SK-N-DZ (cell line): Measurements from ENCODE around the gene TTC1.
A peak's percentile ranks its signal among the peaks of the same experiment; 100 is the strongest.
"Not testable (repeated sequence)": the region's sequence is repeated elsewhere in the genome, so short reads cannot be mapped to it uniquely, and the experiment has no call there.

Source experiments
- DNase-seq: peaks from one replicate; pipeline ENCODE4 v3.0.0-alpha.2; 2015; ENCODE audit warnings: low spot score

Gene TTC1

GRCh38 chr5:159995907-159996306 is 13.0 kb upstream of the TTC1 start:
- no peak for DNase-seq

- DNase-seq: no peak
Measured at GRCh38 chr5:160001457-160001856, 7.5 kb upstream of the TTC1 start.

GRCh38 chr5:160007514-160007913 is 1.4 kb upstream of the TTC1 start:
- DNase-seq: no peak

GRCh38 chr5:160008529-160008876 is 436 bp upstream of the TTC1 start:
- not testable (repeated sequence) for DNase-seq

GRCh38 chr5:160009591-160009989 is 651 bp downstream of the TTC1 start:
- DNase-seq: no peak

GRCh38 chr5:160011471-160011870 is 2.5 kb downstream of the TTC1 start:
- DNase-seq: no peak

GRCh38 chr5:160014197-160014596 is 5.3 kb downstream of the TTC1 start:
- not testable (repeated sequence) for DNase-seq

- no peak for DNase-seq
Measured at GRCh38 chr5:160018945-160019625, 10.1 kb downstream of the TTC1 start.

GRCh38 chr5:160020266-160020770 is 11.4 kb downstream of the TTC1 start:
- DNase-seq: no peak

- DNase-seq: no peak
Measured at GRCh38 chr5:160020964-160021363, 12.0 kb downstream of the TTC1 start.

- DNase-seq: peak; percentile 68
Measured at GRCh38 chr5:160021831-160022446, 13.0 kb downstream of the TTC1 start.

- no peak for DNase-seq
Measured at GRCh38 chr5:160023007-160023907, 14.3 kb downstream of the TTC1 start.

- no peak for DNase-seq
Measured at GRCh38 chr5:160023908-160024630, 15.1 kb downstream of the TTC1 start.

GRCh38 chr5:160029004-160029403 is 20.1 kb downstream of the TTC1 start:
- no peak for DNase-seq

- DNase-seq: no peak
Measured at GRCh38 chr5:160029540-160030139, 20.7 kb downstream of the TTC1 start.

GRCh38 chr5:160030631-160031377 is 21.9 kb downstream of the TTC1 start:
- DNase-seq: peak; percentile 21

- DNase-seq: no peak
Measured at GRCh38 chr5:160033546-160034252, 24.8 kb downstream of the TTC1 start.

- no peak for DNase-seq
Measured at GRCh38 chr5:160036243-160036642, 27.3 kb downstream of the TTC1 start.

GRCh38 chr5:160036884-160037283 is 27.9 kb downstream of the TTC1 start:
- no peak for DNase-seq
